GM18951 (cell line): Measurements from ENCODE around the gene INPP5D.

Experiments used
- POLR2A ChIP-seq: IDR thresholded peaks from 4 replicates; pipeline ENCODE4 v1.6.1; 2011; ENCODE audit warnings: mild to moderate bottlenecking; ENCODE audit not compliant: insufficient read length, insufficient read depth; ENCODE audit errors: extremely low read depth
- in situ Hi-C: fragments of 300-500 bp; cut with MboI; formaldehyde crosslinking; loops from one replicate; pipeline ENCODE4 v1.12.0; 2022; ENCODE audit warnings: low sequenced_read_pairs, mixed read lengths, inconsistent platforms; ENCODE audit not compliant: unreplicated experiment

Gene INPP5D

GRCh38 chr2:233079473-233079877, 19.3 kb downstream of the INPP5D start:
- no peak for TF ChIP-seq POLR2A
- in situ Hi-C loops: no loop called here

GRCh38 chr2:233079953-233080835, 20.1 kb downstream of the INPP5D start:
- no peak for TF ChIP-seq POLR2A
- in situ Hi-C loops: no loop called here

- TF ChIP-seq POLR2A: peak; percentile 31
- in situ Hi-C loops: no loop called here
These were observed 20.7 kb downstream of the INPP5D start for GRCh38 chr2:233080836-233081229.

- no peak for TF ChIP-seq POLR2A
These were observed 21.1 kb downstream of the INPP5D start for GRCh38 chr2:233081232-233081730.

GRCh38 chr2:233081731-233082221, 21.6 kb downstream of the INPP5D start:
- TF ChIP-seq POLR2A: no peak
- in situ Hi-C loops: no loop called here

More at GRCh38 chr2:233081232-233081730, 21.1 kb downstream of the INPP5D start:
- in situ Hi-C loops: no loop called here

- in situ Hi-C loops: no loop called here
- no peak for TF ChIP-seq POLR2A
These were observed 22.2 kb downstream of the INPP5D start for GRCh38 chr2:233082222-233082930.

GRCh38 chr2:233082931-233083755, 23.0 kb downstream of the INPP5D start:
- in situ Hi-C loops: no loop called here

GRCh38 chr2:233083782-233084181, 23.6 kb downstream of the INPP5D start:
- TF ChIP-seq POLR2A: no peak
- in situ Hi-C loops: no loop called here

More at GRCh38 chr2:233082931-233083755, 23.0 kb downstream of the INPP5D start:
- TF ChIP-seq POLR2A: no peak

- TF ChIP-seq POLR2A: no peak
- in situ Hi-C loops: no loop called here
These were observed 24.3 kb downstream of the INPP5D start for GRCh38 chr2:233084488-233084887.

- no peak for TF ChIP-seq POLR2A
- in situ Hi-C loops: no loop called here
These were observed 25.1 kb downstream of the INPP5D start for GRCh38 chr2:233085037-233085838.

- no peak for TF ChIP-seq POLR2A
- in situ Hi-C loops: no loop called here
These were observed 25.7 kb downstream of the INPP5D start for GRCh38 chr2:233085839-233086150.

- in situ Hi-C loops: no loop called here
These were observed 27.6 kb downstream of the INPP5D start for GRCh38 chr2:233087713-233088112.

More at GRCh38 chr2:233087713-233088112, 27.6 kb downstream of the INPP5D start:
- TF ChIP-seq POLR2A: no peak
